ENCODE results near the gene DCDC1. TPM values are rescaled to one million over a fixed set of nuclear protein-coding genes. Genes with fewer than 3 reads are reported as not detected.

DCDC1 gene
- total RNA-seq, 2 experiments from 2014 or later: 0.07 TPM; not detected in 1

- DNase-seq (no peak), ATAC-seq (no peak)
- Mint-ChIP-seq H3K4me1 (no peaks in the 10 kb centered on the region), H3K27ac (no peak overlapping the region), H3K36me3 (no peaks in the 10 kb centered on the region), H3K4me3 (no peak overlapping the region), H3K27me3 (no peaks in the 10 kb centered on the region), H3K9me3 (ENCODE audit: low read depth) (no peaks in the 10 kb centered on the region)
- CTCF ChIA-PET: no interaction called here
These were observed 369.2 kb downstream of the DCDC1 start for GRCh38 chr11:31000381-31000780.

GRCh38 chr11:30992513-30992849 is 377.1 kb downstream of the DCDC1 start:
- DNase-seq: peak; percentile 48
- CTCF ChIA-PET: no interaction called here
- Mint-ChIP-seq H3K36me3 (no peaks in the 10 kb centered on the region), H3K4me1 (peaks cover 12% of the 10 kb centered on the region), H3K27me3 (no peaks in the 10 kb centered on the region), H3K4me3 (no peak overlapping the region), H3K9me3 (ENCODE audit: low read depth) (no peaks in the 10 kb centered on the region), H3K27ac (no peak overlapping the region)
- peak; percentile 68 for ATAC-seq

- no peak for DNase-seq
- Mint-ChIP-seq H3K27ac (no peak overlapping the region), H3K36me3 (no peaks in the 10 kb centered on the region), H3K27me3 (no peaks in the 10 kb centered on the region), H3K9me3 (ENCODE audit: low read depth) (no peaks in the 10 kb centered on the region), H3K4me1 (peaks cover 12% of the 10 kb centered on the region), H3K4me3 (no peak overlapping the region)
- CTCF ChIA-PET: no interaction called here
- ATAC-seq: no peak
These were observed 377.6 kb downstream of the DCDC1 start for GRCh38 chr11:30991802-30992512.

- no peaks in the 10 kb centered on the region for H3K27me3 Mint-ChIP-seq
- no peak for ATAC-seq
- H3K27ac Mint-ChIP-seq: no peak overlapping the region
- CTCF ChIA-PET: no interaction called here
- H3K4me1 Mint-ChIP-seq: peaks cover 12% of the 10 kb centered on the region
- no peak overlapping the region for H3K4me3 Mint-ChIP-seq
- no peak for DNase-seq
- H3K36me3 Mint-ChIP-seq: no peaks in the 10 kb centered on the region
- H3K9me3 Mint-ChIP-seq (ENCODE audit: low read depth): no peaks in the 10 kb centered on the region
These were observed 378.2 kb downstream of the DCDC1 start for GRCh38 chr11:30991376-30991775.

- no peaks in the 10 kb centered on the region for H3K27me3 Mint-ChIP-seq
- peaks cover 12% of the 10 kb centered on the region for H3K4me1 Mint-ChIP-seq
- H3K4me3 Mint-ChIP-seq: no peak overlapping the region
- CTCF ChIA-PET: no interaction called here
- no peak overlapping the region for H3K27ac Mint-ChIP-seq
- no peaks in the 10 kb centered on the region for H3K9me3 Mint-ChIP-seq (ENCODE audit: low read depth)
- no peak for DNase-seq
- H3K36me3 Mint-ChIP-seq: no peaks in the 10 kb centered on the region
- ATAC-seq: no peak
These were observed 378.8 kb downstream of the DCDC1 start for GRCh38 chr11:30990625-30991296.

- DNase-seq (no peak), ATAC-seq (no peak)
- no peaks in the 10 kb centered on the region for H3K9me3 Mint-ChIP-seq (ENCODE audit: low read depth)
- H3K36me3 Mint-ChIP-seq: no peaks in the 10 kb centered on the region
- no peaks in the 10 kb centered on the region for H3K27me3 Mint-ChIP-seq
- CTCF ChIA-PET: no interaction called here
- peaks cover 12% of the 10 kb centered on the region for H3K4me1 Mint-ChIP-seq
- no peak overlapping the region for H3K27ac Mint-ChIP-seq
- no peak overlapping the region for H3K4me3 Mint-ChIP-seq
These were observed 381.7 kb downstream of the DCDC1 start for GRCh38 chr11:30987819-30988218.

- CTCF ChIA-PET: no interaction called here
- no peak for DNase-seq
- Mint-ChIP-seq H3K36me3 (no peaks in the 10 kb centered on the region), H3K27me3 (no peaks in the 10 kb centered on the region), H3K9me3 (ENCODE audit: low read depth) (no peaks in the 10 kb centered on the region), H3K4me1 (peaks cover 2% of the 10 kb centered on the region), H3K4me3 (no peak overlapping the region), H3K27ac (no peak overlapping the region)
- no peak for ATAC-seq
These were observed 384.0 kb downstream of the DCDC1 start for GRCh38 chr11:30985536-30985935.

GRCh38 chr11:30984827-30985226 is 384.7 kb downstream of the DCDC1 start:
- Mint-ChIP-seq H3K4me3 (no peak overlapping the region), H3K9me3 (ENCODE audit: low read depth) (no peaks in the 10 kb centered on the region), H3K27me3 (no peaks in the 10 kb centered on the region), H3K4me1 (no peaks in the 10 kb centered on the region), H3K36me3 (no peaks in the 10 kb centered on the region), H3K27ac (no peak overlapping the region)
- CTCF ChIA-PET: no interaction called here
- DNase-seq: no peak
- ATAC-seq: no peak

GRCh38 chr11:30984442-30984816 is 385.1 kb downstream of the DCDC1 start:
- H3K27me3 Mint-ChIP-seq: no peaks in the 10 kb centered on the region
- H3K36me3 Mint-ChIP-seq: no peaks in the 10 kb centered on the region
- DNase-seq: no peak
- H3K27ac Mint-ChIP-seq: no peak overlapping the region
- no peak overlapping the region for H3K4me3 Mint-ChIP-seq
- CTCF ChIA-PET: no interaction called here
- no peak for ATAC-seq
- no peaks in the 10 kb centered on the region for H3K9me3 Mint-ChIP-seq (ENCODE audit: low read depth)
- H3K4me1 Mint-ChIP-seq: no peaks in the 10 kb centered on the region

- no peaks in the 10 kb centered on the region for H3K9me3 Mint-ChIP-seq (ENCODE audit: low read depth)
- CTCF ChIA-PET: no interaction called here
These were observed 385.6 kb downstream of the DCDC1 start for GRCh38 chr11:30983776-30984441.

GRCh38 chr11:30983143-30983542 is 386.4 kb downstream of the DCDC1 start:
- H3K9me3 Mint-ChIP-seq (ENCODE audit: low read depth): no peaks in the 10 kb centered on the region
- no peak overlapping the region for H3K4me3 Mint-ChIP-seq
- H3K4me1 Mint-ChIP-seq: no peaks in the 10 kb centered on the region
- CTCF ChIA-PET: no interaction called here
- DNase-seq (no peak), ATAC-seq (no peak)
- no peaks in the 10 kb centered on the region for H3K36me3 Mint-ChIP-seq
- no peaks in the 10 kb centered on the region for H3K27me3 Mint-ChIP-seq
- no peak overlapping the region for H3K27ac Mint-ChIP-seq

More at GRCh38 chr11:30983776-30984441, 385.6 kb downstream of the DCDC1 start:
- no peaks in the 10 kb centered on the region for H3K36me3 Mint-ChIP-seq
- H3K27me3 Mint-ChIP-seq: no peaks in the 10 kb centered on the region
- ATAC-seq: no peak
- no peak overlapping the region for H3K27ac Mint-ChIP-seq
- H3K4me3 Mint-ChIP-seq: no peak overlapping the region
- H3K4me1 Mint-ChIP-seq: no peaks in the 10 kb centered on the region
- no peak for DNase-seq

GRCh38 chr11:30967579-30967978 is 402.0 kb downstream of the DCDC1 start:
- Mint-ChIP-seq H3K36me3 (no peaks in the 10 kb centered on the region), H3K9me3 (ENCODE audit: low read depth) (peaks cover 3% of the 10 kb centered on the region), H3K27ac (no peak overlapping the region), H3K4me1 (peaks cover 1% of the 10 kb centered on the region), H3K27me3 (no peaks in the 10 kb centered on the region), H3K4me3 (no peak overlapping the region)
- ATAC-seq (no peak), DNase-seq (no peak)
- CTCF ChIA-PET: no interaction called here

- ATAC-seq: no peak
- CTCF ChIA-PET: interaction anchor here (0.8 to 0.9 kb wide), 2 partner anchors 10 to 85 kb away, joined by 3 read pairs; no protein-coding TSS in a partner anchor
- H3K9me3 Mint-ChIP-seq (ENCODE audit: low read depth): no peaks in the 10 kb centered on the region
These were observed 409.0 kb downstream of the DCDC1 start for GRCh38 chr11:30960387-30960992.

GRCh38 chr11:30956751-30957150 is 412.8 kb downstream of the DCDC1 start:
- Mint-ChIP-seq H3K9me3 (ENCODE audit: low read depth) (peaks cover 3% of the 10 kb centered on the region), H3K27ac (no peak overlapping the region), H3K27me3 (no peaks in the 10 kb centered on the region), H3K36me3 (no peaks in the 10 kb centered on the region), H3K4me3 (no peak overlapping the region), H3K4me1 (no peaks in the 10 kb centered on the region)
- CTCF ChIA-PET: no interaction called here
- ATAC-seq (no peak), DNase-seq (no peak)

More at GRCh38 chr11:30960387-30960992, 409.0 kb downstream of the DCDC1 start:
- Mint-ChIP-seq H3K27me3 (no peaks in the 10 kb centered on the region), H3K27ac (no peak overlapping the region), H3K4me3 (no peak overlapping the region), H3K36me3 (no peaks in the 10 kb centered on the region), H3K4me1 (no peaks in the 10 kb centered on the region)
- DNase-seq: no peak

Data from activated CD8-positive, alpha-beta memory T cell treated with anti-CD3 and anti-CD28 coated beads, Interleukin-2, amount 10 ng/mL, durations not matched to agents 7 days and 5 days (primary cell).